SK-N-SH treated with all-trans-retinoic acid at 6 μM for 48 hours (cell line): Measurements from ENCODE around the gene PEX5.

Source experiments
- ATAC-seq: fragments of 200-7000 bp; cut with Tn5 transposase; 3 replicates; pipeline ENCODE4 v1.9.1; 2020; ENCODE audit warnings: mild to moderate bottlenecking, moderate library complexity
- ARNTL ChIP-seq: fragments of 450-650 bp; formaldehyde crosslinking; IDR thresholded peaks from 2 replicates; pipeline ENCODE4 v1.5.0; 2020; ENCODE audit warnings: low read depth, mild to moderate bottlenecking, moderate library complexity, borderline replicate concordance
- BACH2 ChIP-seq: fragments of 250-450 bp; sonication (Bioruptor Pico); IDR thresholded peaks from 2 replicates; pipeline ENCODE4 v1.9.0; 2021; ENCODE audit warnings: mild to moderate bottlenecking, borderline replicate concordance
- CREB5 ChIP-seq: fragments of 250-450 bp; sonication (Bioruptor Pico); IDR thresholded peaks from 2 replicates; pipeline ENCODE4 v1.5.1; 2020; ENCODE audit warnings: low read depth, mild to moderate bottlenecking, moderate library complexity
- CSDC2 ChIP-seq: fragments of 250-450 bp; sonication (Bioruptor Pico); IDR thresholded peaks from 2 replicates; pipeline ENCODE4 v1.5.0; 2020; ENCODE audit warnings: mild to moderate bottlenecking, moderate library complexity
- CSRNP3 ChIP-seq: fragments of 250-450 bp; sonication (Bioruptor Pico); IDR thresholded peaks from 2 replicates; pipeline ENCODE4 v1.5.1; 2021; ENCODE audit warnings: mild to moderate bottlenecking, moderate library complexity
- ESRRG ChIP-seq: fragments of 250-450 bp; sonication (Bioruptor Pico); IDR thresholded peaks from 2 replicates; pipeline ENCODE4 v1.6.1; 2021; ENCODE audit warnings: mild to moderate bottlenecking
- GLIS3 ChIP-seq: fragments of 250-450 bp; sonication (Bioruptor Pico); IDR thresholded peaks from 2 replicates; pipeline ENCODE4 v1.5.0; 2020; ENCODE audit warnings: mild to moderate bottlenecking, moderate library complexity
- ISL1 ChIP-seq: fragments of 250-450 bp; sonication (Bioruptor Pico); IDR thresholded peaks from 2 replicates; pipeline ENCODE4 v2.1.2; 2022; ENCODE audit warnings: mild to moderate bottlenecking, moderate library complexity
- OSR1 ChIP-seq: fragments of 250-450 bp; sonication (Bioruptor Pico); IDR thresholded peaks from 2 replicates; pipeline ENCODE4 v1.8.0; 2022; ENCODE audit warnings: moderate library complexity, mild to moderate bottlenecking, inconsistent platforms
- POU6F1 ChIP-seq: fragments of 250-450 bp; sonication (Bioruptor Pico); IDR thresholded peaks from 2 replicates; pipeline ENCODE4 v1.8.0; 2021; ENCODE audit warnings: low read depth, mild to moderate bottlenecking, moderate library complexity, borderline replicate concordance
- PPARA ChIP-seq: fragments of 250-450 bp; sonication (Bioruptor Pico); IDR thresholded peaks from 2 replicates; pipeline ENCODE4 v1.5.0; 2020; ENCODE audit warnings: mild to moderate bottlenecking, borderline replicate concordance
- RARB ChIP-seq: fragments of 250-450 bp; sonication (Bioruptor Pico); IDR thresholded peaks from 2 replicates; pipeline ENCODE4 v1.8.0; 2021; ENCODE audit warnings: mild to moderate bottlenecking, moderate library complexity
- SNAI2 ChIP-seq: fragments of 250-450 bp; sonication (Bioruptor Pico); IDR thresholded peaks from 2 replicates; pipeline ENCODE4 v1.5.0; 2020; ENCODE audit warnings: mild to moderate bottlenecking, moderate library complexity
- TCF4 ChIP-seq: fragments of 250-450 bp; sonication (Bioruptor Pico); IDR thresholded peaks from 2 replicates; pipeline ENCODE4 v1.8.0; 2021; ENCODE audit warnings: mild to moderate bottlenecking, moderate library complexity, borderline replicate concordance
- TOX ChIP-seq: fragments of 250-450 bp; sonication (Bioruptor Pico); IDR thresholded peaks from 2 replicates; pipeline ENCODE4 v1.8.0; 2021; ENCODE audit warnings: mild to moderate bottlenecking, moderate library complexity, borderline replicate concordance
- ZC3H10 ChIP-seq: fragments of 250-450 bp; sonication (Bioruptor Pico); IDR thresholded peaks from 2 replicates; pipeline ENCODE4 v1.5.1; 2021; ENCODE audit warnings: mild to moderate bottlenecking, moderate library complexity
- ZFP30 ChIP-seq: fragments of 450-650 bp; formaldehyde crosslinking; IDR thresholded peaks from 2 replicates; pipeline ENCODE4 v1.5.0; 2022; ENCODE audit warnings: mild to moderate bottlenecking, moderate library complexity
- ZNF565 ChIP-seq: fragments of 450-650 bp; formaldehyde crosslinking; conservative IDR thresholded peaks from 2 replicates; pipeline ENCODE4 v1.5.0; 2020; ENCODE audit warnings: low read depth, mild to moderate bottlenecking, moderate library complexity
- ZNF70 ChIP-seq: fragments of 450-650 bp; formaldehyde crosslinking; IDR thresholded peaks from 2 replicates; pipeline ENCODE4 v1.5.0; 2020; ENCODE audit warnings: mild to moderate bottlenecking, moderate library complexity
- ZNF8 ChIP-seq: fragments of 450-650 bp; formaldehyde crosslinking; IDR thresholded peaks from 2 replicates; pipeline ENCODE4 v1.5.0; 2020; ENCODE audit warnings: mild to moderate bottlenecking, moderate library complexity

PEX5 gene

GRCh38 chr12:7155471-7156034 lies 33.9 kb upstream of the PEX5 start:
- peak; percentile 81 for ATAC-seq
- TF ChIP-seq PPARA (CRISPR knock-in tag) (no peak), ZFP30 (CRISPR knock-in tag) (no peak)

GRCh38 chr12:7156259-7157197 lies 33.0 kb upstream of the PEX5 start:
- TF ChIP-seq ZNF8 (no peak), ZFP30 (CRISPR knock-in tag) (no peak), TCF4 (CRISPR knock-in tag) (no peak), SNAI2 (CRISPR knock-in tag) (no peak), ZNF565 (no peak), ESRRG (CRISPR knock-in tag) (no peak)
- ATAC-seq, result no peak

GRCh38 chr12:7157391-7157790 lies 32.1 kb upstream of the PEX5 start:
- TF ChIP-seq OSR1 (CRISPR knock-in tag) (no peak), ZNF8 (no peak), TOX (CRISPR knock-in tag) (no peak), CSDC2 (no peak), BACH2 (CRISPR knock-in tag) (no peak), CSRNP3 (no peak)
- TF ChIP-seq, all 23 proteins: peak for 0

GRCh38 chr12:7158781-7159609 lies 30.5 kb upstream of the PEX5 start:
- ATAC-seq, result no peak
- TF ChIP-seq ISL1 (CRISPR knock-in tag), result no peak
- TF ChIP-seq CSDC2, result no peak

More at GRCh38 chr12:7157391-7157790, 32.1 kb upstream of the PEX5 start:
- no peak for ATAC-seq

- TF ChIP-seq ISL1 (CRISPR knock-in tag), result no peak
- no peak for TF ChIP-seq ARNTL (CRISPR knock-in tag)
- TF ChIP-seq SNAI2 (CRISPR knock-in tag), result no peak
- TF ChIP-seq TCF4 (CRISPR knock-in tag), result no peak
- TF ChIP-seq ZNF8, result no peak
- TF ChIP-seq ESRRG (CRISPR knock-in tag), result no peak
- no peak for TF ChIP-seq OSR1 (CRISPR knock-in tag)
- no peak for TF ChIP-seq CSDC2
- no peak for TF ChIP-seq ZNF70 (CRISPR knock-in tag)
- TF ChIP-seq ZFP30 (CRISPR knock-in tag), result no peak
- no peak for TF ChIP-seq GLIS3 (CRISPR knock-in tag)
- TF ChIP-seq, all 23 proteins: peak for 0
- no peak for ATAC-seq
Observed at GRCh38 chr12:7160183-7160582, 29.3 kb upstream of the PEX5 start.

GRCh38 chr12:7161327-7161726 lies 28.2 kb upstream of the PEX5 start:
- ATAC-seq, result no peak
- no peak for TF ChIP-seq CSDC2
- TF ChIP-seq RARB (CRISPR knock-in tag), result no peak
- TF ChIP-seq ESRRG (CRISPR knock-in tag), result no peak
- TF ChIP-seq CSRNP3, result no peak
- TF ChIP-seq ZNF8, result no peak
- TF ChIP-seq ZFP30 (CRISPR knock-in tag), result no peak
- TF ChIP-seq SNAI2 (CRISPR knock-in tag), result no peak

GRCh38 chr12:7161811-7162210 lies 27.7 kb upstream of the PEX5 start:
- ATAC-seq, result no peak
- TF ChIP-seq ZFP30 (CRISPR knock-in tag), result no peak
- TF ChIP-seq CREB5 (CRISPR knock-in tag), result no peak
- no peak for TF ChIP-seq ARNTL (CRISPR knock-in tag)
- TF ChIP-seq PPARA (CRISPR knock-in tag), result no peak
- no peak for TF ChIP-seq TOX (CRISPR knock-in tag)
- TF ChIP-seq POU6F1 (CRISPR knock-in tag), result no peak
- no peak for TF ChIP-seq ZNF70 (CRISPR knock-in tag)
- TF ChIP-seq ZC3H10 (CRISPR knock-in tag), result no peak
- no peak for TF ChIP-seq BACH2 (CRISPR knock-in tag)
- TF ChIP-seq, all 23 proteins: peak for 0
